Mucosa of rectum (tissue), 2 donors: ENCODE measurements around the gene GRIA1.
"Not testable (repeated sequence)": the region's sequence is repeated elsewhere in the genome, so short reads cannot be mapped to it uniquely, and the experiment has no call there.

Experiments used
- H3K27ac ChIP-seq, 2 donors: one replicate each; pipeline ENCODE4 v1.7.0; 2013; ENCODE audit warnings: inconsistent platforms in 2 of 2, low read depth in 2 of 2, low read length in 2 of 2
- H3K27me3 ChIP-seq, 2 donors: one replicate each; pipeline ENCODE4 v1.7.0; 2013; ENCODE audit warnings: low read length in 2 of 2; ENCODE audit not compliant: control insufficient read depth in 2 of 2, insufficient read depth in 2 of 2
- H3K36me3 ChIP-seq, 2 donors: one replicate each; pipeline ENCODE4 v1.7.0; 2013; ENCODE audit warnings: low read length in 2 of 2; ENCODE audit not compliant: control insufficient read depth in 2 of 2, insufficient read depth in 2 of 2
- H3K4me1 ChIP-seq, 2 donors: one replicate each; pipeline ENCODE4 v1.7.0; 2013; ENCODE audit warnings: low read length in 2 of 2, mild to moderate bottlenecking in 1 of 2; ENCODE audit not compliant: control insufficient read depth in 2 of 2, insufficient read depth in 2 of 2
- H3K4me3 ChIP-seq, 2 donors: one replicate each; pipeline ENCODE4 v1.7.0; 2013; ENCODE audit warnings: low read length in 2 of 2
- H3K9ac ChIP-seq, 2 donors: one replicate each; pipeline ENCODE4 v1.7.0; 2013; ENCODE audit warnings: low read length in 2 of 2, low read depth in 1 of 2, mild to moderate bottlenecking in 1 of 2
- H3K9me3 ChIP-seq, 2 donors: one replicate each; pipeline ENCODE4 v1.7.0; 2013; ENCODE audit warnings: low read length in 2 of 2; ENCODE audit not compliant: control insufficient read depth in 2 of 2
- donor health status: healthy.
- donor health status: Normal muscosa, but diverticular disease.

GRIA1 gene

DNA sequence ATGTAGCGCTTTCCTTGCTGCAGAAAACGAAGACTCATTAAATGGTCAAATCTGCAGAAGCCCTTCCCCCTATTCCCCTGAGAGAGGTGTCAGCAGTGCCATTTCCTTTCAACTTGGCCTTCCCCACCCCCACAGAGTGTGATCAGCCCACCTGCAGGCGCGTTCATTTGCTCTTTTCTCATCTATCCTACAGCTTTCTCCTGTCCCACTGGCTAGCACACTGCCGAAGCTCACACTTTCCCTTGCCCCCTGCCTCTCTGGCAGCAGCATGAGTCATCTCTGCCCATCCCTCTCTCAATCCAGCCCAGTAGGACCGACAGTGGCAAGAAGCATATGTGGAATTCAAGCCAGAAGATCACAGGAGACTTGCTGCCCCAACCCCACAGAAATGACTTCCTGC is 334.4 kb downstream of the GRIA1 start:
- no peak overlapping the region for H3K27ac ChIP-seq
- no peaks in the 10 kb centered on the region for H3K4me1 ChIP-seq
- no peak overlapping the region for H3K4me3 ChIP-seq
- no peaks in the 10 kb centered on the region for H3K9me3 ChIP-seq
- no peaks in the 10 kb centered on the region for H3K36me3 ChIP-seq
- H3K9ac ChIP-seq, result no peak overlapping the region
- no peaks in the 10 kb centered on the region for H3K27me3 ChIP-seq

DNA sequence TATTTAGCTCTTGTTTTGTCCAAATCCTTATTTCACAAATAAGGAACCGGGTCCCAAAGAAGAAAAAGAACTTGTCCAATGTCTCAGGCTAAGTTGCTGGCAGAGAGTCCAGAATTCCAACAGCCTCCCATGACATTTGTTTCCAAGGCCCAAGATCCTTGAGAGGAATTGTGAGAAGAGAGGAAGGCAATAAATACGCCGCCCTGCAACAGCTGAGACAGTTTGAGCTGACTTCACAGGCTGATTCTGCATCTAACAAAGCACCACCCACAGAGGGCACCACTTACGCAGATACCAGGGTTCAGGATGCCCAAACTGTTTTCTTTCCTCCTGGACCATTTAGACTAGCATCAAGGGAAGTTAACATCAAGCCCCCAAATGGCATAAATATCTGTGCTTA is 336.9 kb downstream of the GRIA1 start:
- Histone ChIP-seq H3K4me1 (no peaks in the 10 kb centered on the region), H3K36me3 (no peaks in the 10 kb centered on the region), H3K9me3 (no peaks in the 10 kb centered on the region), H3K4me3 (no peak overlapping the region), H3K9ac (no peak overlapping the region), H3K27ac (no peak overlapping the region), H3K27me3 (no peaks in the 10 kb centered on the region)

DNA sequence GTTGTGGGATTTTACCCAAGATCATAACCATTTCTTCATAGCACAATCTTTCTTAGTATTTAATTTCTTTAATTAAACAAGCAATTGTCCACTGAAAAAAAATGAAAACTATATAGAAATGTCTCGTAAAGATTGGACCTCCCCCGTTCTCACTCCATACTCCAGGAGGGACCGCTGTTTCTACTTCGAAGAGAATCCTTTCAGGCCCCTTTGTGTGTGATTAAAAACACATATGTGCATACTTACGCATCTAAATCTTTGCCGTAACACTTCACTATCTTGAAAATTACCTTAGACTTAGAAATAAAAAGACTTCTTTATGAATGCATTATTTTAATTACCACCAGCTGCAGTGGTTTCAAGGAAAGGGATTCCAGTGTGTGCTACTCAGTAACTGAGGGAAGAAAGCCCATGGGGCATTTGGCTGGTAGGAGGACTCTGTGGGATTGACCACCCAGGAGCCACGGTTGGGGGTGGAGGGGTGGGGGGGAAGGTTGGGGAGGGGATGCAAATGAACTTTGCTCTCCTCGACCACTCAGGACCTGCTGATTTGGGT is 339.1 kb downstream of the GRIA1 start:
- Histone ChIP-seq H3K36me3 (no peaks in the 10 kb centered on the region), H3K4me1 (no peaks in the 10 kb centered on the region), H3K9me3 (no peaks in the 10 kb centered on the region), H3K9ac (no peak overlapping the region), H3K27me3 (no peaks in the 10 kb centered on the region), H3K27ac (no peak overlapping the region), H3K4me3 (no peak overlapping the region)

DNA sequence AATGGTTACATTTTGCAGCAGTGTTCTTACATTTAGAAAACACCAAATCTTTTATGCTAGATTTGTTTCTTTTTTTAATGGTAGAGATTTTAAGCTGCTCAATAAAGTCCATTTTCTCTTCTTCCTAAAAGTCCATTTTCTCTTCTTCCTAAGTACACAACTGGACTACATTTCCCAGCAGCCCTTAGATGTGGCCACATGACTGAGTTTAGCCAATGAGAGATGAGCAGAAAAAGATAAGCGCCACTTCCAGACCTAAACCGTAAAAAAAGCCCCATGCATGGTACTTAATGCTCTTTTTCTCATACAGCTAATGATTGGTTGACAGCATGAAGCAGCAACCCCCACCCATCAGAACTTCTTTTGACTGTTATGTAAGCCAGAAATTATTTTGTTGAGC is 341.5 kb downstream of the GRIA1 start:
- Histone ChIP-seq H3K4me1 (no peaks in the 10 kb centered on the region), H3K27ac (no peak overlapping the region), H3K27me3 (no peaks in the 10 kb centered on the region), H3K9ac (no peak overlapping the region), H3K36me3 (no peaks in the 10 kb centered on the region), H3K4me3 (no peak overlapping the region), H3K9me3 (no peaks in the 10 kb centered on the region)

DNA sequence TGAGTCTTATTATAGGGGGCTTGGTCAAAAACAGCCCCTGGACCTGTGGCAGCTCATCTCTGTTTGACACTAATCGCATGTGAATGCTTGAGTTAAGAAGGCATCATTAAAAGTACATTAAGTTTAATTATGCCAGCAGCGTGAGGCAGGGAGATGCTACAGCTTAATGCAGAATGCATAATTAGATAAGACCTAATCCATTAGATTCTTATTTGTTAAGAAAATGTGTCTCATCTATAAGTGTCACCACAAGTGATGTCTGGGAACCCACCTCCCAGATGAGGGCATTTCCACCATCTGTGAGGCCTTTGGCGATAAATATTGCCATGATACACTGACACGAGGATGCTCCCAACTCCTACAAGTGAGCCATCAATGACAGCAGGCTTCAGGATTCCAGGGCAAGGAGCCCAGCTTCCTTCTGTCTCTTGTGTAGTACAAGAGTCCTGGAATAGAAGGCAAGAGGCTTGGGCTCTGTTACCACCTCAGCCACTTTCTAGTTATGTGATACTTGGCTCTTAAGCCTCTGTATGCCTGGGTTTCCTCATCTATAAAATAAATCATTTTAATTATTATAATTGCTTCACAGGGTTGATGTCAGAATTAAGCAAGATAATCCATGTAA is 345.5 kb downstream of the GRIA1 start:
- H3K27ac ChIP-seq, result no peak overlapping the region
- no peak overlapping the region for H3K9ac ChIP-seq
- H3K36me3 ChIP-seq, result no peaks in the 10 kb centered on the region
- H3K9me3 ChIP-seq, result no peaks in the 10 kb centered on the region
- no peak overlapping the region for H3K4me3 ChIP-seq
- no peaks in the 10 kb centered on the region for H3K27me3 ChIP-seq
- no peaks in the 10 kb centered on the region for H3K4me1 ChIP-seq

DNA sequence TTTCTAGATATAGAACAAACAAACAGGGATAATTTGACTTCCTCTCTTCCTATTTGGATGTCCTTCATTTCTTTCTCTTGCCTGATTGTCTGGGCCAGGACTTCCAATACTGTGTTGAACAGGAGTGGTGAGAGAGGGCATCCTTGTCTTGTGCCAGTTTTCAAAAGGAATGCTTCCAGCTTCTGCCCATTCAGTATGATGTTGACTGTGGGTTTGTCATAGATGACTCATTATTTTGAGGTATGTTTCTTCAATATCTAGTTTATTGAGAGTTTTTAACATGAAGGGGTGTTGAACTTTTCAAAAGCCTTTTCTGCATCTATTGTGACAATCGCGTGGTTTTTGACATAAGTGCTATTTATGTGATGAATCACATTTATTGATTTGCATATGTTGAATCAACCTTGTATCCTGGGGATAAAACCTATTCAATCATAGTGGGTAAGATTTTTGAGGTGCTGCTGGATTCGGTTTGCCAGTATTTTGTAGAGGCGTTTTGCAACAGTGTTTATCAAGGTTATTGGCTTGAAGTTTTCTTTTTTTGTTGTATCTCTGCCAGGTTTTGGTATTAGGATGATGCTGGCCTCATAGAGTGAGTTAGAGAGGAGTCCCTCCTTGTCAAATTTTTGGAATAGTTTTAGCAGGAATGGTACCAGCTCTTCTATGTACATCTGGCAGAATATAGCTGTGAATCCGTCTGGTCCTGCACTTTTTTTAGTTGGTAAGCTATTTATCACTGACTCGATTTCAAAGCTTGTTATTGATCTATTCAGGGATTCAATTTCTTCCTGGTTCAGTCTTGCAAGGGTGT is 359.0 kb downstream of the GRIA1 start:
- not testable (repeated sequence) for H3K4me1 ChIP-seq, H3K27me3 ChIP-seq, H3K9me3 ChIP-seq, H3K27ac ChIP-seq, H3K36me3 ChIP-seq, H3K9ac ChIP-seq, H3K4me3 ChIP-seq

DNA sequence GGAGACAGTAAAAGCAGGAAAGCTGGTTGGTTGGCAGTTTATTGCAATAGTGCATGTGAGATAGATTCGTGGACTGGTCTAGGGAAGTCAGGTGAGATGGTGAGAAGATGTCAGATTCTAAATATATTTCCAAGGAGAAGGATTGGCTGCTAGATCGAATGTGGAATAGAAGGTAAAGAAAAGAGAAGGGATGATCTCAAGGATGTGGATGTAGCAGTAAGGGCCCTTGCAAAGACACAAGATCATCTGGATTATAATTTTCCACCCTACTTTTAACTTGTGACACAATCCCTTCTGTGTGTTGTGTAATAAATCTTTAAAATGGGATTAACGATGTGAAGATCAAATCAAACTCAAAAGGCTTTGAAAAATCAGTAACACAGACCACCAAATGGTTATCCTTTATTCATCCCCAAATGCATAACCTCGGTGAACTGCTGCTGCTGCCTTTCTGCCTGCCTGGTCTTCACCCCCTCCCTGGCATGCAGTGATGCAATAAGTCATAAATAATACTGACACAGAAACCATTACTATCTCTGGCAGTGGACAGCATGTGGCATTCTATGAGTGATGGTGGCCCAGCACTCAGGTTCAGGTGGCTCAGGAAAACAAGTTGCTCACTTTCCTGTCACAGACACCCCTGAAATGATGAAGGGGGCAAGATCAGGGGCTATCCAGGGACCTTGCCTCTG is 369.9 kb downstream of the GRIA1 start:
- Histone ChIP-seq H3K27me3 (no peaks in the 10 kb centered on the region), H3K27ac (no peak overlapping the region), H3K4me1 (no peaks in the 10 kb centered on the region), H3K36me3 (no peaks in the 10 kb centered on the region), H3K9ac (no peak overlapping the region), H3K9me3 (no peaks in the 10 kb centered on the region), H3K4me3 (no peak overlapping the region)

DNA sequence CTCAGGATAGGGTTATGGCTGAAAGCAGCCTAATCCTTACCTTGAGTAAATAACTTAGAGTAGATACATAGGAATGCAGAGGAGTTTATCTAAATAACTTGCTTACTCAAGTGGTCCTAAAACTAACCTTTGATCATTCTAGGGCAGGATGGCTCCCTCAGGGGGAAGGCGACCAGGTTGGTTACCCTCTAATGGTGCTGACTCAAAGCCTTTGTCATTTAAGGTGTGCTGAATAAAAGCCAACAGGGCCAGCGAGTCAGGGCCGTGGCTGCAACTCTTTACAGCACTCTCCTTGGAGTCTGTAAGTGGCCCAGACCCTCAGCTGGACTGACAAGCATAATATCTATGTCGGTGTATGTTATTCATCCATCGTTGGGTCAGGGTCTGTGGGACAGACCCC is 372.4 kb downstream of the GRIA1 start:
- not testable (repeated sequence) for H3K4me3 ChIP-seq, H3K9ac ChIP-seq, H3K4me1 ChIP-seq, H3K27ac ChIP-seq, H3K27me3 ChIP-seq, H3K36me3 ChIP-seq, H3K9me3 ChIP-seq
